ENCODE results near the gene TEK. TPM values are rescaled to one million over a fixed set of nuclear protein-coding genes. Genes with fewer than 3 reads are reported as not detected.

Gene TEK
- total RNA-seq, 1 donor: 12.5 TPM

DNA sequence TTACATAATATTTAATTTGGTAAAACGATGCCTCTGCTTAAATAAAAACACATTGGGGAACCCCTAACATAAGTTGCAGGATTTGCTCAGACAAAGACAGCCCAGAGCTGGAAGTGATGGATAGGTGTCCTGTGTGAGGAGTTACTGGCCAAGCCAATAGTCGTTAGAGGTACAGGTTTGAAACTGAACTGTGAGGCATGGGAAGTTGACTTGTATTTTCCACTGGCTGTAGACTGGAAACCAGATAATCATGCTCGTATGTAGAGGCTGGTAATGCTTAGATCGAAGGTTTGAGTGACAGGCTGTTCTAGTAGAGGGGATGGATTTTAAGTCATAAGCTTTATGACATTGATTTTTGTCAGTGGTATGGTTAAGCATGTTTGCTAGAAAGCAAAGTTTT is 24.8 kb downstream of the TEK start:
- TF ChIP-seq CTCF (IDR thresholded peaks at IDR 0.05; ENCODE audit: insufficient read depth, low read depth, low read length): no peak
- no peak for DNase-seq (ENCODE audit: low read depth)
- H3K4me3 ChIP-seq (ENCODE audit: low read depth, low read length): no peak overlapping the region

DNA sequence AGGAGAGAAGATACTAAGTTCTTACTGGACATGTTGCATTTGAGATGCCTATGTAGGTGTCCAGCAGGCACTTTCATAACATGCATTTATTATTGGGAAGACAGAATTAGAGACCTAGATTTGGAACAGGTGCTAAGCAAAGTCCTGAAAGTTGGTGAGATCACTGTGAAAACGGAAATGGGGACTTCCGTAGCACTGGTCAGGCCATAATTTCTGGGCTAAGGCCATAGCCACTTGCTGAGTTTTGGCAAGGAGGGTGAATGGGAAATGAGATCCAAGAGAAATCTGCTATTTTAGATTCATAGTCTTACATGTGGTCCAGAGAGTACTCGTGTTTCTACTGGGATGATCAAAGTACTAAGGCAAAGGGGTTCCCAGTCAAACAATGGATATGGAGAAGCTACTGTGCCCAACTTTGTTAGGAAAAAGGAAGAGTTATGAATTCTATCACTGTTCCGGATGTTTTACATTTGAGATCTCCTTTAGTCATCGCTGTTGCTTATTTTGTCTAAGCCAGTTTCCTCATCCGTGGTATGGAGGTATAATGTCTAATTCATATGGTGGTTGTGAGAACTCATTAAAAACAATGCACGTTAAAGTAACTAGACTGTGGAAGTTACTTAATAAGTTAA is 33.4 kb downstream of the TEK start:
- DNase-seq (ENCODE audit: low read depth): no peak
- no peak for TF ChIP-seq CTCF (IDR thresholded peaks at IDR 0.05; ENCODE audit: insufficient read depth, low read depth, low read length)
- no peak overlapping the region for H3K4me3 ChIP-seq (ENCODE audit: low read depth, low read length)

DNA sequence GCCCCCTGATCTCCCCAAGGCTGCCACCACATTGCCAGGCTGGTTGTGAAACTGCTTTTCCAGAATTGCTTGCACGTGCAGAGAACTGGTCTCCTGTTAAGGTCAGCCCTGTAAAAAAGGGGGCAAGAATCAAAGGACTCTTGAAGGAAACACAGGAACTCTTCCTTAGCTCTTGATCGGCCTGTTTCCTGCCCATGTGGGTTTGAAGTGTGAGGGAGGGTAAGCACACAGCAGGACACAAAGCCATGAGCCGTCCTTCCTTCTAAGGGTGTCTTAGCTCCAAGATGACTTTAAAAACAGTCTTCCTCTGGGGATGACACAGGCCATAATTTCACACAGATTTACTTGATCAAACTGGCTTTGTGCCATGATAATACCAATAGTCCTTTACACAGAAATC is 36.1 kb downstream of the TEK start:
- H3K4me3 ChIP-seq (ENCODE audit: low read depth, low read length): no peak overlapping the region
- no peak for DNase-seq (ENCODE audit: low read depth)
- no peak for TF ChIP-seq CTCF (IDR thresholded peaks at IDR 0.05; ENCODE audit: insufficient read depth, low read depth, low read length)

DNA sequence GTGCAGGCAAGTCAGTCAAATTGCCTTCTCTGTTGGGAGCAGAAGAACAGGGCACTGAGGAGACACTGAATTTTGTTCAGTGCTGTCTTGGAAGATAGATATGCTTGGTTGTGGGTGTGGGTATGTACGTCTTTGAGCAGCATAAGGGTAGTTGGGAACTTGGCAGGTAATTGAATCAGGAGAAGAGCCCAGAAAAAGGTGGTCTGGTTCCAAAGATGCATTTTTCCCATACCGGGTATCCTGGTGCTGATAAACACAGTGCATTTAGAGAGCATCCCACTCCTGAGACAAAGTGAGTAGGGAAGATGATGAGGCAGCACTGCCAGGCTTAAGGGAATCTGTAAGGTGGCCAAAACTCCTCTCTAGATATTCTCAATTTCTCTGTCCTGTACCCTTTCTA is 40.6 kb downstream of the TEK start:
- no peak for TF ChIP-seq CTCF (IDR thresholded peaks at IDR 0.05; ENCODE audit: insufficient read depth, low read depth, low read length)
- no peak for DNase-seq (ENCODE audit: low read depth)
- no peak overlapping the region for H3K4me3 ChIP-seq (ENCODE audit: low read depth, low read length)

DNA sequence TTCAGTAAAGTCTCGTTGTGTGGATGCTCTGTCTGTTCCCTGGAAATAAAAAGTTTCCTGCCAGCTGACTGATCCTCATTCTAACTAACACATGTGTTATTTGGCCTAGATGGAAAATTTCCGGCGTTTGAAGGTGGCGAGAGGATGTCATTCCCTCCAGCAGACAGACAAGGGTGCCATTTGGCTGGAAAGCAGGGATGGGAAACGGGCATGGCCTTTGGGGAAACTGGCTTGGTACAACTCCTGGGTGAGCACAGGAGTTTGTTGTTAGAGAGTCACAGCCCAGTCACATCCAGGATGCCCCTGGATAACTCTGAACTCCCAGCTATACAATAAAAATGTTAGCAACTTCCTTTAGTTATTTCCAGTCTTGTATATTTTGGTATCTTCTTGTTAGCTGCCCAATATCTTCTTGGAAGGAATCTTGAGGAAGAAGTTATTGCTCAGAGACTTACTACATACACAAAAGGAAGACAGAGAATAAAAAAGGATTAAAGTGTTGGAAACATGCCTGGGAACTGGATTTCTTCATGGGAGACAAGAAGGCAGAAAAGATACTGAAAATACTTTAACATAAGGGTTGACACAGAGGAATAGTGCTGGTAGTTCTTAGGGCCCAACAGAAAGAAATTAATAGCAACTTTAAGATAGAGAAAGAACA is 41.9 kb downstream of the TEK start:
- no peak overlapping the region for H3K4me3 ChIP-seq (ENCODE audit: low read depth, low read length)
- TF ChIP-seq CTCF (IDR thresholded peaks at IDR 0.05; ENCODE audit: insufficient read depth, low read depth, low read length): no peak
- peak; percentile 95 for DNase-seq (ENCODE audit: low read depth)

GRCh38 chr9:27151693-27152404 is 42.8 kb downstream of the TEK start:
- H3K4me3 ChIP-seq (ENCODE audit: low read depth, low read length): no peak overlapping the region
- TF ChIP-seq CTCF (IDR thresholded peaks at IDR 0.05; ENCODE audit: insufficient read depth, low read depth, low read length): no peak
- DNase-seq (ENCODE audit: low read depth): peak; percentile 67
